H7 (cell line): Measurements from ENCODE around the gene GRB2. TPM values are rescaled to one million over a fixed set of nuclear protein-coding genes. Genes with fewer than 3 reads are reported as not detected.

Experiments
- DNase-seq: peaks from one replicate; pipeline ENCODE4 v3.0.0; 2012
- H3K27me3 ChIP-seq: 2 replicates; pipeline ENCODE4 v1.6.0; 2011; ENCODE audit warnings: mild to moderate bottlenecking, low read length; ENCODE audit not compliant: control insufficient read depth, insufficient read depth
- H3K36me3 ChIP-seq: replicated peaks from 2 replicates; pipeline ENCODE4 v1.5.1; 2011; ENCODE audit warnings: low read length; ENCODE audit not compliant: control insufficient read depth, insufficient read depth
- H3K4me3 ChIP-seq: 2 replicates; pipeline ENCODE4 v1.5.1; 2011; ENCODE audit warnings: low read depth, mild to moderate bottlenecking, control low read depth, low read length, moderate library complexity; ENCODE audit not compliant: insufficient read depth
- total RNA-seq: library from RNA; depleted of rRNA; stranded (reverse); fragments of >200 nt; shearing (Covaris generic); gene quantifications from 2 replicates; pipeline ENCODE4 v1.2.3, GENCODE V29; 2014

The GRB2 gene
- total RNA-seq, 1 experiment from 2014 or later = 98.7 TPM

- peak; percentile 87 for DNase-seq
- no peaks in the 10 kb centered on the region for H3K36me3 ChIP-seq
- no peaks in the 10 kb centered on the region; the same call in 1 of the 2 replicates for H3K27me3 ChIP-seq
These were observed 1.2 kb downstream of the GRB2 start for GRCh38 chr17:75404223-75404730.

DNA sequence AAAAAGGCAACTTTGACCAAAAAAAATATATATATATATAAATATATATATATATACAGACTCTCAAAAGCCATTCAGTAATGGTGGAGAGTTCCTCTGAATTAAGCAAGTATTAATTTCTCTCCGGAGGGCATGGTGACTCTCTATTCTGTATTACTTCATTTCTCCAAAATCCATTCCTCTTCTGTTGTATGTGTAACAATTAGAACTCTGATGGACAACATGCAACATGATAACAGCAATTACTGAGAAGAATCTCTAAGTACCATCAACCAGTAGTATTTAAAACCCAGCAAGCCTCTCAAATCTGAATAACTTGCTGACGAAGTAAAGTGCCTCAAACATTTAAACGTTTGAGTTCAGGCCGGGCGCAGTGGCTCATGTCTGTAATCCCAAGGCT, 2.3 kb downstream of the GRB2 start:
- DNase-seq = no peak
- Histone ChIP-seq H3K27me3 (no peaks in the 10 kb centered on the region; the same call in 1 of the 2 replicates), H3K4me3 (no peak overlapping the region), H3K36me3 (no peaks in the 10 kb centered on the region)

More at GRCh38 chr17:75404223-75404730, 1.2 kb downstream of the GRB2 start:
- H3K4me3 ChIP-seq = peak overlapping the region; percentile 96

GRCh38 chr17:75402026-75402425, 3.5 kb downstream of the GRB2 start:
- no peak for DNase-seq
- Histone ChIP-seq H3K36me3 (no peaks in the 10 kb centered on the region), H3K27me3 (no peaks in the 10 kb centered on the region), H3K4me3 (no peak overlapping the region)

DNA sequence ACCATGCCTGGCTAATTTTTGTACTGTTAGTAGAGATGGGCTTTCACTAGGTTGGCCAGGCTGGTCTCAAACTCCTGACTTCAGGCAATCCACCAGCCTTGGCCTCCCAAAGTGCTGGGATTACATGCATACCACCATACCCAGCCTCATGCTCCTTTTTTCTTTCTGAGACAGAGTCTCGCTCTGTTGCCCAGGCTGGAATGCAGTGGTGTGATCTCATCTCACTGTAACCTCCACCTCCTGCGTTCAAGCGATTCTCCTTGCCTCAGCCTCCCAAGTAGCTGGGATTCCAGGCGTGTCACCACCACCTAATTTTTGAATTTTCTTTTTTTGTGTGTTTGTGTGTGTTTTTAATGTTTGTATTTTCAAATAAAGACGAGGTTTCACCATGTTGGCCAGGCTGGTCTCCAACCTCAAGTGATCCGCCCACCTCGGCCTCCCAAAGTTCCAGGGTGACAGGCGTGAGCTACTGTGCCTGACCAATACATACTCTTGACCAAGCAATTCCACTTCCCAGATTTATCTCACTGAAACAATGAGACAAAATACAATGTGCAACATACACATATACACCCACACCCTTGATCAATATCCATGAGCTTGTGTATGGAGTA, 5.0 kb downstream of the GRB2 start:
- Histone ChIP-seq H3K4me3 (no peak overlapping the region), H3K36me3 (no peaks in the 10 kb centered on the region), H3K27me3 (no peaks in the 10 kb centered on the region)
- DNase-seq = no peak

DNA sequence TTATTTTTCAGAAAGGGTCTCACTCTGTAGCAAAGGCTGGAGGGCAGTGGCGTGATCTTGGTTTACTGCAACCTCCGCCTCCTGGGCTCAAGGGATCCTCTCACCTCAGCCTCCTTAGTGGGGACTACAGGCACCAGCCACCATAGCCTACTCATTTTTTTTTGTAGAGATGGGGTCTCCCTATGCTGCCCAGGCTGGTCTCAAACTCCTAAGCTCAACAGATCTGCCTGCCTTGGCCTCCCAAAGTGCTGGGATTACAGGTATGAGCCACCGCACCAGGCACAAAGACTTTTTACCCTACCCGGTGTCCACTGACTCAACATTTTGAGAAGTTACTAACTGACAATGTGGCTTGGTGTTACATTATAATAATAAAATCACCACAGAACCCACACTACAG, 7.2 kb downstream of the GRB2 start:
- no peak overlapping the region for H3K4me3 ChIP-seq
- H3K27me3 ChIP-seq = no peaks in the 10 kb centered on the region
- no peaks in the 10 kb centered on the region; the same call in 1 of the 2 replicates for H3K36me3 ChIP-seq
- DNase-seq = no peak

DNA sequence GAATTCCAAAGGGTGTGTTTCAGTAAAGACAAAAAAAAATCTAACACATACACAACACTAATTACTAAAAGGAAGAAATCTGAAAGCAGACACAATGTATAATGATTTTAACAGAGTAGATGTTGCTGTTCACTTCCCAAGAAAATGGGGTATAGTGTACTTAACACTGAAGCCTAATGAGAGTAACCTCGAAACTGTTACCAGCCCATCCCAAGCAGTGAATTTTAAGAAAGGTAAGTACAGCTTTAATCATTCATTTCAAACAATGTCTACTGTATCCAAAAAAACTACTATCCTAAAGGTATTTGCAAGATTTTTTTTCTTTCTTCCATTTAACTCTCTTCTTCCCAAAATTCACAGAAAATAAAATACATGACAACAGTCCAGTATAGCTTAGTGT, 8.3 kb downstream of the GRB2 start:
- no peaks in the 10 kb centered on the region for H3K27me3 ChIP-seq
- no peak for DNase-seq
- no peaks in the 10 kb centered on the region; the same call in none of the 2 replicates for H3K36me3 ChIP-seq
- H3K4me3 ChIP-seq = no peak overlapping the region

DNA sequence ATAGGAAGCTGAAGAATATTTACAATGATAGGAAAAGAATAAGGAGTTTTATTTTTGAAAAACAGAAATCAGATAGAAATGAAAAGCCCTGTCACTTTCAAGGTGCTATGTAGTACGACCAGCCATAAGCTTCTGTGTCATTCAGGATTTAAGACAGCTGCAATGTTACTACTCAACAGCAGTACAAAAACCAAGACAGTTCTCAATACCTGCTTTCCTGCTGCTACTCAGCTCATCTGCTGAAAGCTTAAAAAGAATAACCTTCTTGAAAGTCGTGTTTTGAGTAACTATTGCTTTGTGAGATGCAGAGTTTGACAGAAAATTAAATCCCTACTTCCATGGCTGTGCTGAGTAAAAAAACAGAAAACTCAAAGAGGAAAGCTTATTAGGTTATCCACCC, 8.7 kb downstream of the GRB2 start:
- Histone ChIP-seq H3K36me3 (no peaks in the 10 kb centered on the region; the same call in none of the 2 replicates), H3K27me3 (no peaks in the 10 kb centered on the region), H3K4me3 (no peak overlapping the region)
- DNase-seq = no peak

DNA sequence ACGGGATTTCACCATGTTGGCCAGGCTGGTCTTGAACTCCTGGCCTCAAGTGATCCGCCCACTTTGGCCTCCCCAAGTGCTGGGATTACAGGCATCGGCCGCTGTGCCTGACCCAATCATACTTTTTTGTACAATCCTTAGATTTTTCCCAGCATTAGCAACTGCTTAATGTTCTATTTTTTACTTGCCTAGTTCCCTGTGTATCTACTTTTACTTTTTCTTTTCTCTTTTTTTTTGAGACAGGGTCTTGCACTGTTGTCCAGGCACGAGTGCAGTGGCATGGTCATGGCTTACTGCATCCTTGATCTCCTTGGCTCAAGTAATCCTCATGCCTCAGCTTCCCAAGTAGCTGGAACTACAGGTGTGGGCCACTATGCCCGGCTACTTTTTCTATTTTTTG, 9.5 kb downstream of the GRB2 start:
- Histone ChIP-seq H3K36me3 (no peaks in the 10 kb centered on the region; the same call in none of the 2 replicates), H3K27me3 (no peaks in the 10 kb centered on the region), H3K4me3 (no peak overlapping the region)
- no peak for DNase-seq

DNA sequence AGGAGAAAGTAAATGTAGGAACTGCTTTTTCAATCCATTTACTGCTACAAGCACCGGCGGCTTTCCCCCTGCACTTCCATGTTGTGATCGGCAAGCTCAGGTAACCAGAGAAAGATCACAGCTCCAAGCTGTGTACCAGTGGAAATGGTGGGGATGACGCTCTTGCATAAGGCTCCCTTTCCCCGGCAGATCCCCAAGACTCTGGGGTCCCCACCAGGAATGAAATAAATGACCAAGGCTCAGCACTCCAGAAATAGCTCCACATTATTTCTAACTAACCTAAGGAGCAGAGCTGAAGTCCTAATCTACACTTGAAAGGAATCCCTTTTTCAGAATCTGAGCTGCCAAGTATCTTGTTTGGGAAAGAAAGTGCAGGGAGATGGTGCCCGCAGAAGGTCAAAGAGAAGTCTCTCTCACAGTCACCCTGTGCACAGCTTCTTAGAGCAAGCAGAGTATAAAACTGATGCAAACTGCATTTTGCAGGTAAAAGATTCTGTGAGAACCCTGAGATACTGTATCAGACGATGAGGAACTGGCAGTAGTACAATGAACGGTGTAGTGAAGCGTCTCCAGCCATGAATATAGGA, 11.1 kb downstream of the GRB2 start:
- Histone ChIP-seq H3K27me3 (no peaks in the 10 kb centered on the region), H3K4me3 (peak overlapping the region; percentile 79), H3K36me3 (peaks cover 2% of the 10 kb centered on the region)
- DNase-seq = no peak

- DNase-seq = peak; percentile 98
- H3K27me3 ChIP-seq = no peaks in the 10 kb centered on the region
- H3K36me3 ChIP-seq = peaks cover 2% of the 10 kb centered on the region
- peak overlapping the region; percentile 79 for H3K4me3 ChIP-seq
These were observed 11.8 kb downstream of the GRB2 start for GRCh38 chr17:75393523-75394331.

GRCh38 chr17:75392559-75392958, 12.9 kb downstream of the GRB2 start:
- DNase-seq = no peak
- Histone ChIP-seq H3K4me3 (no peak overlapping the region; the same call in 1 of the 2 replicates), H3K27me3 (no peaks in the 10 kb centered on the region), H3K36me3 (peaks cover 2% of the 10 kb centered on the region)

GRCh38 chr17:75390982-75391381, 14.5 kb downstream of the GRB2 start:
- no peak overlapping the region for H3K4me3 ChIP-seq
- H3K27me3 ChIP-seq = no peaks in the 10 kb centered on the region
- peaks cover 2% of the 10 kb centered on the region for H3K36me3 ChIP-seq
- DNase-seq = no peak

DNA sequence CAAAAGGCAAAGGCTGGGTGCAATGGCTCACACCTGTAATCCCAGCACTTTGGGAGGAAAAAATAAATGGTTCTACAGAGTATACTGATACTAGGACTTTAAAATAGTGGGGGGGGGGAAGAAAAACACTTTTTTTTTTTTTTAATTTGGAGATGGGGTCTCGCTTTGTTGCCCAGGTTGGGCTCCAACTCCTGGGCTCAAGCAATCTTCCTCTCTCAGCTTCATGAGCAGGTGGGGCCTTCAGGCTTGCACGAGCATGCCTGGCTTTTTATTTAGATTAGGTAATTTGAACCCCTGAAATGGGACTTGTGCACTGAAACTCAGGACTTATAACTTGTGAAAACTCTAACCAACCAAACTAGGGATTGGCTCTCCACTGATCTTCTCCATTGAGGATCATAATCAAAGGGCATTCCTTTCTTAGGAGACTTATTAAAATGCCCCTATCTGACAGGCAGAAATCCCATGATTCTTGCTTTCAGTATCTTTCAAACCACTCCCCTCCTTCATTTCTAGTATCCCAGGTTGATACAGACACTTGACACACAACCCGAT, 16.9 kb downstream of the GRB2 start:
- H3K4me3 ChIP-seq = no peak overlapping the region
- peaks cover 2% of the 10 kb centered on the region for H3K36me3 ChIP-seq
- no peak for DNase-seq
- no peaks in the 10 kb centered on the region for H3K27me3 ChIP-seq

DNA sequence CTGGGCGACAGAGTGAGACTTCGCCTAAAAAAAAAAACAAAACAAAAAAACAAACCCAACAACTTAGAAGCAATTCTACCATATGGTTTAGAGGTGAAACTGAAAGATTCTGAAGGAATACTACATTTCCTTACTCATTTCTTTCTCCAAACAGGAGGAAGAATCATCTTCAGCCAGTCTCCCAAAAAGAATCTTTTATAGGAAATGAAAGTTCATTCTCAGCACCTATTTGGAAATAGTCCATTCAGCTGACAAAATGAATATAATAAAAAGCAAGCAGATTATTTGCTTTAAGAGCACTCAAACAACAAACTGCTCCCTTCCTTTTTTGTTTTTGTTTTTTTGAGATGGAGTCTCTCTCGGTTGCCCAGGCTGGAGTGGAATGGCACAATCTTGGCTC, 17.7 kb downstream of the GRB2 start:
- H3K4me3 ChIP-seq = no peak overlapping the region
- H3K27me3 ChIP-seq = no peaks in the 10 kb centered on the region
- H3K36me3 ChIP-seq = peaks cover 2% of the 10 kb centered on the region; the same call in 1 of the 2 replicates
- no peak for DNase-seq
